Left lung (tissue), 10 donors: ENCODE measurements around the gene CCDC141. TPM values are rescaled to one million over a fixed set of nuclear protein-coding genes. Genes with fewer than 3 reads are reported as not detected.

Experiments used
- ATAC-seq: fragments of 200-7000 bp; cut with Tn5 transposase; one replicate; pipeline ENCODE4 v1.9.1; 2020; ENCODE audit warnings: moderate library complexity
- DNase-seq, 4 donors: peaks; one replicate each; pipeline ENCODE4 v3.0.0-alpha.2; 2013 to 2020
- H3K27ac ChIP-seq, 2 donors: fragments of 200-600 bp; sonication (generic) in 1 of 2; one replicate each; pipeline versions ENCODE4 v1.5.0 to v1.8.0; 2020 to 2021
- H3K27me3 ChIP-seq, 2 donors: fragments of 200-600 bp; sonication (generic) in 1 of 2; one replicate each; pipeline versions ENCODE4 v1.5.0 to v1.8.0; 2020 to 2021
- H3K36me3 ChIP-seq, 2 donors: fragments of 200-600 bp; sonication (generic) in 1 of 2; one replicate each; pipeline versions ENCODE4 v1.5.0 to v1.8.0; 2020 to 2021
- H3K4me1 ChIP-seq, 2 donors: fragments of 200-600 bp; one replicate each; pipeline ENCODE4 v1.8.0; 2021
- H3K4me3 ChIP-seq, 2 donors: fragments of 200-600 bp; sonication (generic) in 1 of 2; one replicate each; pipeline versions ENCODE4 v1.5.0 to v1.8.0; 2020 to 2021; ENCODE audit warnings: mild to moderate bottlenecking in 1 of 2
- H3K9me3 ChIP-seq, 2 donors: fragments of 200-600 bp; sonication (generic) in 1 of 2; one replicate each; pipeline versions ENCODE4 v1.5.0 to v1.8.0; 2020 to 2021
- intact Hi-C, 2 donors: fragments of 100-400 bp; cut with DNase I; formaldehyde crosslinking; loops; one replicate each; pipeline versions ENCODE4 v1.11.2 to v1.14.2; 2022
- polyA plus RNA-seq, 6 donors: library from polyadenylated mRNA; unstranded; fragments of 120-200 nt; gene quantifications; one replicate each; pipeline ENCODE4 v1.2.1, GENCODE V29; 2013; ENCODE audit not compliant: insufficient read length in 6 of 6
- total RNA-seq, 2 donors: library from RNA; stranded (reverse); fragmentation: NEBNext Ultra II Directional; extraction: Animal tissue kit (Norgen Biotek cat#: 25700); gene quantifications; one replicate each; pipeline ENCODE4 v1.2.1, GENCODE V29; 2021
- TF ChIP-seq, protein P1 (sequence below), 2 donors: fragments of 200-600 bp; sonication (generic) in 1 of 2; IDR thresholded peaks; one replicate each; pipeline versions ENCODE4 v1.5.0 to v1.8.0; 2021; ENCODE audit warnings: antibody characterized with exemption in 2 of 2
- donor health status: DM: no; HTN: yes; CAD: no.
- donor health status: DM: no; HTN: no; CAD: no.

CCDC141 gene
- total and polyA plus RNA-seq, 8 donors = 1.6 to 29.6 (median 3.2) TPM

DNA sequence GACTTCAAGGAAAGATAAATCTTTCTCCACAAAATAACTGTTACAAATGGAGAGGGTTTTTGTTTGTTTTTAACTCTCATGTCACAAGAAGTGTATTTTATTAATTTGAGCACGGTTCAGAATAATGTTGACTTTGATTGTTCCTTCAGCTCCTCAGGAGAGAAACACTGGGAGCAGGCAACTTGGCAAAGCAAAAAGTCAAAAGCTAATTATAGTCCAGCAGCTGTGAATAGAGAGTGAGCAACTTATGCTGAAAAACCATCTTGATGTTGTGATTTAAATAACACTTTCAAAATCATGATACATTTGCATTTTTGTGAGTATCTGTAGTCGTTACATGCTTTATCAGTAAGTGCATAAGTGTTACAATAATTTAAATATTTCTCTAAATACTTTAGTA, 205.2 kb downstream of the CCDC141 start:
- no peaks in the 10 kb centered on the region for H3K27me3 ChIP-seq
- intact Hi-C loops = no loop called here

DNA sequence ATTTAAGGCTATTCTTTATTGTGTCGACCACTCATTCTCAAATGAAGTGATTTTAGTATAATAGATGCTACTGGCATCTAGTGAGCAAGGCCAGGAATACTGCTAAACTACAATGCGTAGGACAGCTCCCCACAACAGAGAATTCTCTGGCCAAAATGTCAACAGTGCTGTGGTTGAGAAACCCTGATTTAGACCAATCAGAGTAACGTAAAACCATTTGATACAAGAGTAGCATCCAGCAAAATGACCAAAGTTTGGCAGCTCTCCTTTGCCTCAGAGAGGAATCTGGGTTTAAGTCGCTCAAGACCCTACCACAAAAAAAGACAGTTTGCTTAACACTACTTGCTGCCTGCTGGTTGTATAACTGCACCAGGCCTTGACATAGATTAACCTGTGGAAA, 205.7 kb downstream of the CCDC141 start:
- DNase-seq = no peak
- no peak overlapping the region for H3K27ac ChIP-seq
- intact Hi-C loops = no loop called here

More for the DNA sequence above, 205.2 kb downstream of the CCDC141 start:
- Histone ChIP-seq H3K9me3 (no peaks in the 10 kb centered on the region), H3K4me3 (no peak overlapping the region), H3K36me3 (no peaks in the 10 kb centered on the region), H3K4me1 (no peaks in the 10 kb centered on the region), H3K27ac (no peak overlapping the region)
- no peak for ATAC-seq
- TF ChIP-seq, protein P1, sequence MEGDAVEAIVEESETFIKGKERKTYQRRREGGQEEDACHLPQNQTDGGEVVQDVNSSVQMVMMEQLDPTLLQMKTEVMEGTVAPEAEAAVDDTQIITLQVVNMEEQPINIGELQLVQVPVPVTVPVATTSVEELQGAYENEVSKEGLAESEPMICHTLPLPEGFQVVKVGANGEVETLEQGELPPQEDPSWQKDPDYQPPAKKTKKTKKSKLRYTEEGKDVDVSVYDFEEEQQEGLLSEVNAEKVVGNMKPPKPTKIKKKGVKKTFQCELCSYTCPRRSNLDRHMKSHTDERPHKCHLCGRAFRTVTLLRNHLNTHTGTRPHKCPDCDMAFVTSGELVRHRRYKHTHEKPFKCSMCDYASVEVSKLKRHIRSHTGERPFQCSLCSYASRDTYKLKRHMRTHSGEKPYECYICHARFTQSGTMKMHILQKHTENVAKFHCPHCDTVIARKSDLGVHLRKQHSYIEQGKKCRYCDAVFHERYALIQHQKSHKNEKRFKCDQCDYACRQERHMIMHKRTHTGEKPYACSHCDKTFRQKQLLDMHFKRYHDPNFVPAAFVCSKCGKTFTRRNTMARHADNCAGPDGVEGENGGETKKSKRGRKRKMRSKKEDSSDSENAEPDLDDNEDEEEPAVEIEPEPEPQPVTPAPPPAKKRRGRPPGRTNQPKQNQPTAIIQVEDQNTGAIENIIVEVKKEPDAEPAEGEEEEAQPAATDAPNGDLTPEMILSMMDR (IDR thresholded peaks at IDR 0.05) = no peak
- DNase-seq = no peak

DNA sequence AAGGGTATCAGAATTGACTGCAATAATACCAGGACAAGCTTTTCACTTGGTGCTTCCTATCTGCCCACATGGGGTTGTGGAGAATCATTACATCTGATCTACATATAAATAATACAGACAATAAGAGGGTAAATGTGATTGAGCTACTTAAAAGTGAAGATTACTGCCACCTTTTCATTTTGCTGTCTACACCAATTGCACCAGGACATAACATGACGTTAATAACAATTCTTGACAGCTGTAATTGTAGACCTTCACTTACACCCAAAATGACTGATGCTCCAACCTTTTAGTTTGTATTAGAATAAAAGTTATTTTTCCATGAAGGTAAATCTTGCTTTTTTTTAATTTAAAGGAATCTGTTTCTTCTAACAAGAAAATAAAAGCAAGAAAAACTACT, 206.2 kb downstream of the CCDC141 start:
- Histone ChIP-seq H3K4me3 (no peak overlapping the region), H3K36me3 (no peaks in the 10 kb centered on the region), H3K4me1 (no peaks in the 10 kb centered on the region), H3K9me3 (no peaks in the 10 kb centered on the region), H3K27ac (no peak overlapping the region), H3K27me3 (no peaks in the 10 kb centered on the region)
- ATAC-seq = no peak
- no peak for DNase-seq
- TF ChIP-seq, protein P1 (IDR thresholded peaks at IDR 0.05) = no peak
- intact Hi-C loops = no loop called here

More for the DNA sequence above, 205.7 kb downstream of the CCDC141 start:
- no peaks in the 10 kb centered on the region for H3K9me3 ChIP-seq
- H3K4me3 ChIP-seq = no peak overlapping the region
- TF ChIP-seq, protein P1 (IDR thresholded peaks at IDR 0.05) = no peak
- H3K4me1 ChIP-seq = no peaks in the 10 kb centered on the region
- H3K27me3 ChIP-seq = no peaks in the 10 kb centered on the region
- no peaks in the 10 kb centered on the region for H3K36me3 ChIP-seq
- peak; percentile 45 for ATAC-seq

DNA sequence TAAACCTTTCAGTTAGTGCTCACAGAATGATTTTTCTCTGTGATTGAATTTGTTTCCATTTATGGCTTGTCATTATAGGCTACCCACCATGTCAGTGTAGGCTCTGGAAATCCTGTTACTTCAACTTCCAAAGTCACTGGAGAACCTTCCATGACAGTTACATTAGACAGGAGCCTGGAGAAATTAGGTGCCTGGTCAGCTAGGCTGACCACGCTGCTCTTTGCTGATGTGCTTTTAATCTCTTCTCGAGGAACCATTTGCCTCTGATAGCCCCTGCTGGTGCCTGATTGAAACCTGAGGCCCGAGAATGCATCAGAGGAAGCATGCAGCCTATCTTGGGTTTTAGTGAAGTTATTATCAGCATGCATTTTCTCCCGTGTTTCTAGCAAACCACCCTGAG, 213.1 kb downstream of the CCDC141 start:
- Histone ChIP-seq H3K4me1 (no peaks in the 10 kb centered on the region), H3K27ac (no peak overlapping the region), H3K9me3 (no peaks in the 10 kb centered on the region), H3K36me3 (no peaks in the 10 kb centered on the region), H3K4me3 (no peak overlapping the region), H3K27me3 (no peaks in the 10 kb centered on the region)
- ATAC-seq (no peak), DNase-seq (no peak)
- TF ChIP-seq, protein P1 (IDR thresholded peaks at IDR 0.05) = no peak
- intact Hi-C loops = no loop called here

DNA sequence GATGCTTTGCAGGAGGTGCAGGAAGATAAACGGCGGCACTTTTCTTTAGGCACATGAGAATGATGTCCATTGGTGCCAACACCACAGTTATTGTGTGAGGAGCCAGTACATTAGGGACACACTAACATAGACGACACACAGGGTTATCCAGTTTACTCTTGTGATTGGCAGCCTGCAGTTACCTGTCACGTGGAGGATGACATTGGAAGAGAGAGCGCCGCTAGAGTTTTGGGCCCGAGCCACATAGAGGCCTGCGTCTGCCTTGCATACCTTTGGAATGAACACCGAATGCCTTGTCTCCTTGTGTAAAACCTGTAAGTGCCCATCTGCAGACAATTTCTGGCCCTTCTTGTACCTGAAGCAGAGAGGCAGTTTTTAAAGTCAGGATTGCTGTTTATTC, 215.9 kb downstream of the CCDC141 start:
- DNase-seq (no peak), ATAC-seq (no peak)
- intact Hi-C loops = no loop called here
- Histone ChIP-seq H3K4me1 (no peaks in the 10 kb centered on the region), H3K36me3 (no peaks in the 10 kb centered on the region), H3K4me3 (no peak overlapping the region), H3K27me3 (no peaks in the 10 kb centered on the region), H3K9me3 (no peaks in the 10 kb centered on the region), H3K27ac (no peak overlapping the region)
- TF ChIP-seq, protein P1 (IDR thresholded peaks at IDR 0.05) = no peak
